ENCODE results near the gene RANBP3L.

Gene RANBP3L

GRCh38 chr5:36241631-36242533 is 59.8 kb downstream of the RANBP3L start, which contains the start of gene NADK2:
NADK2 (minus strand) TSS chr5:36241925; CDS start chr5:36241798, 127 bp downstream.
- H3K9me3 ChIP-seq (ENCODE audit: insufficient read depth, low read depth, low read length) = no peaks in the 10 kb centered on the region
- 1% methylated on average over 100 of the region's 100 CpGs for WGBS
- H3K27me3 ChIP-seq (ENCODE audit: insufficient read depth, low read length) = peaks cover 10% of the 10 kb centered on the region
- H3K4me1 ChIP-seq (ENCODE audit: insufficient read depth, low read length) = peaks cover 27% of the 10 kb centered on the region
- peak within 1 kb of the TSS; percentile 89 for H3K9ac ChIP-seq (ENCODE audit: low read depth, low read length)
- peak within 1 kb of the TSS; percentile 78 for H3K27ac ChIP-seq (ENCODE audit: low read depth, low read length)
- H3K4me3 ChIP-seq (ENCODE audit: low read length) = peak within 1 kb of the TSS; percentile 71
- no peaks in the 10 kb centered on the region for H3K36me3 ChIP-seq (ENCODE audit: insufficient read depth, low read length)

DNA sequence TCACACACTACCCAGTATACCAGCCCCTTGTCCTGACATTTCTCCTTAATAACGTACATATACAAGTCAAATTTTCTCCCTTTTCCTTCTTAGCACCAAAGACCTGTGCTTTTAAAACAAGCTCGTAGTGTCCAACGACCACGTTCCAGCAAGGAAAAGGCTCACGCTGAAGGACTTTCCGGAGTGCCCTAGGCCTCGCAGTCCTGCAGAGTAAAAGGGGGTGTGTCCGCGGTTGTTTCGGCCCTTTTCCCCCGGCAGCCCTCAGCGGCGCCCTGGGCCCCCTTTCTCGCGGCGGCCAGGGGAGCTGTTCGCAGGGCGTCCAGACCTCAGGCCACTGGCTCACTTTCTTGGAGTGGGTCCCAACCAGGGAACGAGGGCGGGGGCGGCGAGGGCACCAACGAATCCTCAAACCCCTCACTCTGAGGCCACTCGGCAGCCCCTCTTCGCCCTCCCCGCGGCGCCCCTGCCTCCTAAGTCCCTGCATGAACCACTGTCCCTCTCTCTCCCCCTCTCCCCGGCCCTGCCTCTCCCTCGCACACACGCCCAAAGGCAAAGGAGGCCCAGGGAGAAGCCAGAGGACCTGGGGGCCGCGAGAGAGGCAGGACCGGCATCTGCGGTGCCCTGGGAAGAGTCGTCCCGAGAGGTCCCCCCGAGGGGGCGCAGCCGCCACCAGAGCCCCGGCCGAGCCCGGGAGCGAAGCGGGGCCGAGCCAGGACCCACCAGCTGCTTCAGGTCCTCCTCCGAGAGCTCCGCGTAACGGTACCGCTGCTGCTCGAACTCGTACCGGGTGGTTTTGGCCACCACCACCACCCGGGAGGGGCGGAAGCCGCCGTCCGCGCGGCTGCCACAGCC is 60.7 kb downstream of the RANBP3L start:
- WGBS = under 1% methylated on average over 61 of the region's 61 CpGs
- peaks cover 10% of the 10 kb centered on the region for H3K27me3 ChIP-seq (ENCODE audit: insufficient read depth, low read length)
- H3K36me3 ChIP-seq (ENCODE audit: insufficient read depth, low read length) = no peaks in the 10 kb centered on the region
- H3K4me1 ChIP-seq (ENCODE audit: insufficient read depth, low read length) = peaks cover 27% of the 10 kb centered on the region
- H3K27ac ChIP-seq (ENCODE audit: low read depth, low read length) = peak overlapping the region; percentile 56
- H3K9ac ChIP-seq (ENCODE audit: low read depth, low read length) = peak overlapping the region; percentile 89
- H3K4me3 ChIP-seq (ENCODE audit: low read length) = peak overlapping the region; percentile 71
- no peaks in the 10 kb centered on the region for H3K9me3 ChIP-seq (ENCODE audit: insufficient read depth, low read depth, low read length)

- Histone ChIP-seq H3K4me3 (ENCODE audit: low read length) (no peak overlapping the region), H3K36me3 (ENCODE audit: insufficient read depth, low read length) (no peaks in the 10 kb centered on the region), H3K27me3 (ENCODE audit: insufficient read depth, low read length) (peaks cover 10% of the 10 kb centered on the region), H3K4me1 (ENCODE audit: insufficient read depth, low read length) (peaks cover 27% of the 10 kb centered on the region), H3K9ac (ENCODE audit: low read depth, low read length) (no peak overlapping the region), H3K27ac (ENCODE audit: low read depth, low read length) (no peak overlapping the region), H3K9me3 (ENCODE audit: insufficient read depth, low read depth, low read length) (no peaks in the 10 kb centered on the region)
- WGBS = 82% methylated on average over 3 of the region's 4 CpGs
Measured at GRCh38 chr5:36239370-36240293, 62.1 kb downstream of the RANBP3L start.

DNA sequence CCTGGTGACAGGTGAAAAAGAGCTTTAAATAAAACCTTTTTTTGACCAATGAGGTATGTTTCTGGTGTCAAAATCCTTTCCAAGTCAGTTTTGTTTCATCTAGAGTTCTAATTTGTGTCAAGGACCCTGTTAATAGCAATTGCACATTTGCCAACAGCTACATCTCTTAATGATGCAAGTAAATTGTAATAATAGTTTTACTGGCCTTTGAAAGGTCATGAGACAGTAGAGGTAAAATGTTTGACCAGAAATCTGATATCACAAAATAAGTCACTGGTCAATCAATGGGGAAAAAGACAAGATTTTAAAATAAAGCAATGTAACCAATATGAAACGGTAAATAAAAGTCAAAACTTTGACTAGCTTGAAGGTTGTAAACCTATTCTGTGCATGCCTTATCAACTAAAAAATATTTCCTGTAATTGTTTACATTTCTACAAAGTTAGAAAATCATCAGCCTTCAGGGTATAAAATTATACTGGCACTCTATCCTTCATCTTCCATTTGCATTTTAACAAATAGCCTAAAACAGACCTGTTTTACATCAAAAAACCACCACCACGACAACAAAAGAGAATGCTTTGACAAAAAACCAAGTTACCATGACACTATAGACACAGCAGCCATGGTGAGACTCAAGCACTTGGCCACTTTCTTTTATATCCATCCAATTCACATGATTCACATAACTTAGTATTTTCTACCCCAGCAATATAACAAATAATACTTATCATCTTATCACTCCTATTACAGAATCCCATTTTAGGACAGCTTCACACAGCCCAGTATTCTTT is 63.0 kb downstream of the RANBP3L start:
- no peak overlapping the region for H3K4me3 ChIP-seq (ENCODE audit: low read length)

DNA sequence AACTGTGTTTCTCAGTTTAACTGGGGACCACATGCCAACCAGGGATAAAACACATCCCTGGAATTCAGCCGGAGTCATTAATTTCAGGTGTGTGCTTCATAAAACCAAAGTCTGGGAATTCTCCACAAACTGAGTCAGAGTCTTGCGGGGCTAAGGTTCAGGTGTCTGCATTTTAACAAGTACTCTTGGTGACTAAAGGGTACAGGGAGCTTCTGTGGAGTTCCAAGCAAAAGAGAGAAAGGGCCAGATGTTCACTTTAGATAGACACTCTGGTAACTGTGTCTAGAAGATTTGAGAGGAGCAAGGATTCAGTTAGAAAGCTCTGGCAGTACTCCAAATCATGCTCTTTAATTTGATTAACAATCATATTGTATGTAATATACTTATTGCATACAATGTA is 64.0 kb downstream of the RANBP3L start:
- Histone ChIP-seq H3K27ac (ENCODE audit: low read depth, low read length) (no peak overlapping the region), H3K9me3 (ENCODE audit: insufficient read depth, low read depth, low read length) (no peaks in the 10 kb centered on the region), H3K27me3 (ENCODE audit: insufficient read depth, low read length) (peaks cover 3% of the 10 kb centered on the region), H3K36me3 (ENCODE audit: insufficient read depth, low read length) (no peaks in the 10 kb centered on the region), H3K4me1 (ENCODE audit: insufficient read depth, low read length) (peaks cover 27% of the 10 kb centered on the region), H3K9ac (ENCODE audit: low read depth, low read length) (no peak overlapping the region), H3K4me3 (ENCODE audit: low read length) (no peak overlapping the region)
- 91% methylated on average over 2 of the region's 2 CpGs for WGBS

More for the DNA sequence above, 63.0 kb downstream of the RANBP3L start:
- Histone ChIP-seq H3K9ac (ENCODE audit: low read depth, low read length) (no peak overlapping the region), H3K27ac (ENCODE audit: low read depth, low read length) (no peak overlapping the region), H3K36me3 (ENCODE audit: insufficient read depth, low read length) (no peaks in the 10 kb centered on the region), H3K4me1 (ENCODE audit: insufficient read depth, low read length) (peaks cover 27% of the 10 kb centered on the region), H3K27me3 (ENCODE audit: insufficient read depth, low read length) (peaks cover 10% of the 10 kb centered on the region), H3K9me3 (ENCODE audit: insufficient read depth, low read depth, low read length) (no peaks in the 10 kb centered on the region)
- 37% methylated on average over 1 of the region's 2 CpGs for WGBS

DNA sequence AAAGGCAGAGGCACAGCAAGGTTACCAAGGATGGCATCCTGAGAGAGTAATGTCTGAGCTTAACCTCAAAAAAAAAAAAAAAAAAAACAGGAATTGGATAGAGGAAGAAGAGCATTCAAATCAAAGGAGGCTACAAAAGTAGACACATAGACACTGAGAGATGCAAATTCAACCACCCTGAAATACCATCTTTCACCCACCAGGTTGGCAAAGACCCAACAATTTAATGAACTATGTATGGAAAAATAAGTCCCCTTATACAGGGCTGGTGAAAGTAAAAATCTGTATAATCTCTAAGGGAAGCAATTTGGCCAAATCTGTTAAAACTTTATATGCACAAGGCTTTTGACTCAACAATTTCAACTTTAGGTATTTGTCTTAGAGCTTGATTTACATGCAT is 64.9 kb downstream of the RANBP3L start:
- peaks cover 24% of the 10 kb centered on the region for H3K4me1 ChIP-seq (ENCODE audit: insufficient read depth, low read length)
- H3K27me3 ChIP-seq (ENCODE audit: insufficient read depth, low read length) = no peaks in the 10 kb centered on the region
- H3K4me3 ChIP-seq (ENCODE audit: low read length) = no peak overlapping the region
- no peak overlapping the region for H3K9ac ChIP-seq (ENCODE audit: low read depth, low read length)
- H3K27ac ChIP-seq (ENCODE audit: low read depth, low read length) = no peak overlapping the region
- H3K36me3 ChIP-seq (ENCODE audit: insufficient read depth, low read length) = no peaks in the 10 kb centered on the region
- H3K9me3 ChIP-seq (ENCODE audit: insufficient read depth, low read depth, low read length) = no peaks in the 10 kb centered on the region

DNA sequence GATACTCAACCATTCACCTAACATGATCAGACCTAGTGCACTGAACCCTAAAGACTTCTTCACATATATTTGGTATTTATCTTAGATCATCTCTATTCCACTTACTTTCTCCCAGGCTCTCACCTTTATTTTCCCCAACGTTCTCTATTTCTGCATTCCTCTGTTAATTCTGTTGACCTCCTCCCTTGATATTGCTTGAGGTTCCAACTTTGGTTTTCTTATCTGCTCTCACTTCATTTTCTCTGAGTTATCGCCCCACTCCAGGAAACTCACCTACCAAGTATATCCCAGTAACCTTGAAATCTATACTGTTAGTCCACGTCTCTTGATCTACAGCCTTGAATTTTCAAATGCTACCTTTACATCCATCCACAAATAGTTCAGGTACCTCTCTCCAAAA is 69.2 kb downstream of the RANBP3L start:
- WGBS = 91% methylated on average over 3 of the region's 3 CpGs
- H3K4me1 ChIP-seq (ENCODE audit: insufficient read depth, low read length) = no peaks in the 10 kb centered on the region; the same call in 1 of the 2 replicates
- no peak overlapping the region for H3K4me3 ChIP-seq (ENCODE audit: low read length)
- H3K27me3 ChIP-seq (ENCODE audit: insufficient read depth, low read length) = no peaks in the 10 kb centered on the region
- H3K9ac ChIP-seq (ENCODE audit: low read depth, low read length) = no peak overlapping the region
- H3K36me3 ChIP-seq (ENCODE audit: insufficient read depth, low read length) = no peaks in the 10 kb centered on the region
- H3K27ac ChIP-seq (ENCODE audit: low read depth, low read length) = no peak overlapping the region
- H3K9me3 ChIP-seq (ENCODE audit: insufficient read depth, low read depth, low read length) = no peaks in the 10 kb centered on the region

GRCh38 chr5:36230151-36230790 is 71.4 kb downstream of the RANBP3L start:
- no peaks in the 10 kb centered on the region; the same call in 1 of the 2 replicates for H3K4me1 ChIP-seq (ENCODE audit: insufficient read depth, low read length)
- no CpG with 5 or more reads among the region's 1 CpG for WGBS
- no peak overlapping the region for H3K27ac ChIP-seq (ENCODE audit: low read depth, low read length)
- no peak overlapping the region for H3K4me3 ChIP-seq (ENCODE audit: low read length)
- H3K27me3 ChIP-seq (ENCODE audit: insufficient read depth, low read length) = no peaks in the 10 kb centered on the region
- H3K9ac ChIP-seq (ENCODE audit: low read depth, low read length) = no peak overlapping the region
- H3K36me3 ChIP-seq (ENCODE audit: insufficient read depth, low read length) = peaks cover 7% of the 10 kb centered on the region; the same call in 1 of the 2 replicates
- H3K9me3 ChIP-seq (ENCODE audit: insufficient read depth, low read depth, low read length) = no peaks in the 10 kb centered on the region

DNA sequence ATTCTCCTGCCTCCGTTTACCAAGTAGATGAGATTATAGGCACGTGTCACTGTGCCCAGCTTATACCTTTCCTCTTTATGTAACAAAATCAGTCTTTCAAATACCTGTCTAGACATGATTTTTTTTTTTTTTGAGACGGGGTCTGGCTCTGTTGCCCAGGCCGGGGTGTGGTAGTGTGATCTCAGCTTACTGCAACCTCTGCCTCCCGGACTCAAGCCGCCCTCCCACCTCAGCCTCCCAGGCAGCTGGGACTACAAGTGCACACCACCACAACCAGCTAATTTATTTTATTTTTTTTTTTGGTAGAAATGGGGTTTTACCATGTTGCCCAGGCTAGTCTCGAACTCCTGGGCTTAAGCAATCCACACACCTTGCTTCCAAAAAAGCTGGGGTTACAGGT is 73.2 kb downstream of the RANBP3L start:
- no peak overlapping the region for H3K9ac ChIP-seq (ENCODE audit: low read depth, low read length)
- no peaks in the 10 kb centered on the region for H3K27me3 ChIP-seq (ENCODE audit: insufficient read depth, low read length)
- 93% methylated on average over 6 of the region's 7 CpGs for WGBS
- H3K36me3 ChIP-seq (ENCODE audit: insufficient read depth, low read length) = peaks cover 13% of the 10 kb centered on the region; the same call in 1 of the 2 replicates
- no peaks in the 10 kb centered on the region for H3K9me3 ChIP-seq (ENCODE audit: insufficient read depth, low read depth, low read length)
- no peak overlapping the region for H3K27ac ChIP-seq (ENCODE audit: low read depth, low read length)
- no peaks in the 10 kb centered on the region; the same call in 1 of the 2 replicates for H3K4me1 ChIP-seq (ENCODE audit: insufficient read depth, low read length)
- H3K4me3 ChIP-seq (ENCODE audit: low read length) = no peak overlapping the region

Measured in HUES64 (cell line).